Right lobe of liver (tissue), 4 donors: ENCODE results near the gene IL12RB1.

ENCODE experiments used
- POLR2A ChIP-seq: fragments of 450-650 bp; IDR thresholded peaks from one replicate; pipeline ENCODE4 v1.6.1; 2017; ENCODE audit warnings: antibody characterized with exemption, mild to moderate bottlenecking
- TF ChIP-seq, protein P1 (sequence below), 4 donors: fragments of 200-600 bp in 3 of 4; fragments of 450-650 bp in 1 of 4; IDR thresholded peaks; one replicate each; pipeline versions ENCODE4 v1.5.1 to v1.8.0; 2016 to 2022; ENCODE audit warnings: antibody characterized with exemption in 4 of 4, mild to moderate bottlenecking in 2 of 4
- donor health status: DM: no; HTN: no; CAD: no.
- donor health status: DM: no; HTN: no; CAD: no.
- donor health status: DM: no; HTN: yes; CAD: no.

DNA sequence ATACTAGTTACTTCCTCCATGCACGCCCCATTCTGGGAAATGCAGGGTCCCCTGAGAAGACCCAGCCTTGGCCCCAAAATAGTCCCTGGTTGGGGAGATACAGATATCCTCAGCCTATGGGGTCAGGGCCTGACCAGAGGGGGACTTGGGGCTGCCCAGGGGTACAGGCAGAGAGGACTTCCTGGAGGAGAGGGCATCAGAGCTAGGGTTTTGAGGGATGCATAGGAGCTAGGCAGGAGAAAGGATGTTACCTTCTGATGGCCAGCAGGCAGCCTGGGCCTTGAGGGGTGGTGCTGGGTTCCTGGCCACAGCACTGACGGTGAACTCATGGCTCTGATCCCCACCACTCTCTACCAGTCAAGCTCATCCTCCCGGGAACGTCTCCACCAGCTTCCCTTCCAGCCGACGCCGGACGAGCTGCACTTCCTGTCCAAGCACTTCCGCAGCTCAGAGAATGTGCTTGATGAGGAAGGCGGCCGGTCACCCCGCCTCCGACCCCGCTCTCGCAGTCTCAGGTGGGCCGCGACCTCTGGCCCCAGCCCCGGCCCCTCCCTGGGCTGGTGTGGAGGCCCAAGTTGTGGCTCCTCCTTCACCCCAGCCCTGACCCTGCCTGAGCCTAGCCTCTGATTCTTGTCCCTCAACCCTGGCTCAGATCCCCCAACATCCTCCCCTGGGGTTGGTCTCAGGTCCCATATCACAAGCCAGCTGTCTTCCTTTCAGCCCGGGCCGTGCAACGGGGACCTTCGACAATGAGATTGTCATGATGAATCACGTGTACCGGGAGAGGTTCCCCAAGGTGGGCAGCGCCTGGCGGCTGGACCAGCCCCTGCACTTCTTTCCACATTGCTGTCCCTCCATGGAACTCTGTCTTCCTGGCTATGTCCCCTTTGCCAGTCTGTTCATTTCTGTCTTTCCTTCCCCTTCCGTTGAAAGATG, 36.4 kb upstream of the IL12RB1 start:
- TF ChIP-seq, protein P1, sequence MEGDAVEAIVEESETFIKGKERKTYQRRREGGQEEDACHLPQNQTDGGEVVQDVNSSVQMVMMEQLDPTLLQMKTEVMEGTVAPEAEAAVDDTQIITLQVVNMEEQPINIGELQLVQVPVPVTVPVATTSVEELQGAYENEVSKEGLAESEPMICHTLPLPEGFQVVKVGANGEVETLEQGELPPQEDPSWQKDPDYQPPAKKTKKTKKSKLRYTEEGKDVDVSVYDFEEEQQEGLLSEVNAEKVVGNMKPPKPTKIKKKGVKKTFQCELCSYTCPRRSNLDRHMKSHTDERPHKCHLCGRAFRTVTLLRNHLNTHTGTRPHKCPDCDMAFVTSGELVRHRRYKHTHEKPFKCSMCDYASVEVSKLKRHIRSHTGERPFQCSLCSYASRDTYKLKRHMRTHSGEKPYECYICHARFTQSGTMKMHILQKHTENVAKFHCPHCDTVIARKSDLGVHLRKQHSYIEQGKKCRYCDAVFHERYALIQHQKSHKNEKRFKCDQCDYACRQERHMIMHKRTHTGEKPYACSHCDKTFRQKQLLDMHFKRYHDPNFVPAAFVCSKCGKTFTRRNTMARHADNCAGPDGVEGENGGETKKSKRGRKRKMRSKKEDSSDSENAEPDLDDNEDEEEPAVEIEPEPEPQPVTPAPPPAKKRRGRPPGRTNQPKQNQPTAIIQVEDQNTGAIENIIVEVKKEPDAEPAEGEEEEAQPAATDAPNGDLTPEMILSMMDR (IDR thresholded peaks at IDR 0.05) = no peak
- no peak for TF ChIP-seq POLR2A
